NCI-H128 (cell line): ENCODE data around the gene PTPRM.

ENCODE experiments used
- DNase-seq: peaks from one replicate; lab custom pipeline; 2025; ENCODE audit not compliant: unreplicated experiment; lab: John Stamatoyannopoulos, UW

Gene PTPRM

GRCh38 chr18:7789856-7790552 lies 222.9 kb downstream of the PTPRM start:
- no peak for DNase-seq

- no peak for DNase-seq
Measured at GRCh38 chr18:7793100-7793499, 226.0 kb downstream of the PTPRM start.

DNA sequence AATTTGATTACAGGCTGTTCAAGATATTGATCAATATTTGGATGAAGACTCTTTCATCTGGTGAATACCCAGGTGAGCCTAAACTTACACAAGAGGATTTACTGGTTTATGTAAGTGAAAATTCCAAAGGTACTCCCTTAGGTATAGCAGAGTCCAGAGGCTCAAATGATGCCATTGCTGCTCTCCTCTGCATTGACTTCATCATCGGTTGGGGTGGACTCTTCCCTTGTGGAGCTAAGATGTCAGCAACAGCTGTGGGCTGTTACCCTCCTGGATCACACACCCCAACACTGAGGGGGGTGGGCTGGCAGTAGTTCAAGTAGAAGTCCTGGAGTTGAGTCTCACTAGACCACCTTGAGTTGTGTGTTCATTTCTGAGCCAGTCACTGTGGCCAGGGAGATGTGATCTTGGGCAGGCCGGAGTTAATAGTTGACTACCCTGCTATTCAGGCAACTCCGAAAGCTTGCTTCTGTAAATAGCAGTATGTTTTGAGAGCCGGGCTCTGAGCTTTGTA lies 236.9 kb downstream of the PTPRM start:
- no peak for DNase-seq

DNA sequence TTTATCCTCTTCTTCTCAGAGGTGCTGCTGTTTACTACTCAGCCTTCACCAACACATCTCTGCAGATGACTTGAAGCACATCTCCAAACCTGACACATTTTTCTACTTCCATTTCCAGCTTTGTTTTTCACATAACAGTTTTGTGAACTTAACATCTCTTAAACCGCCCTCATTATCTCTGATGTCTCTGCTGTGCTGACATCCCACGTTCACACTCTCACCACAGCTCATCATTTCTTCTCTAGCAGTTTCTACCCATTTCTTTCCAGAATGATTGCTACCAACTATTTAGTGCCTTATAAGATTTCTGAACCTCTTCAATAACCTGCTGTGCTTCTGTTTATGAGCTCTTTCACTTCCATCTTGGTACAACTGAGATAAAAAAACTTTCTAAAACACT lies 238.0 kb downstream of the PTPRM start:
- no peak for DNase-seq

GRCh38 chr18:7805880-7806279 lies 238.8 kb downstream of the PTPRM start:
- no peak for DNase-seq

DNA sequence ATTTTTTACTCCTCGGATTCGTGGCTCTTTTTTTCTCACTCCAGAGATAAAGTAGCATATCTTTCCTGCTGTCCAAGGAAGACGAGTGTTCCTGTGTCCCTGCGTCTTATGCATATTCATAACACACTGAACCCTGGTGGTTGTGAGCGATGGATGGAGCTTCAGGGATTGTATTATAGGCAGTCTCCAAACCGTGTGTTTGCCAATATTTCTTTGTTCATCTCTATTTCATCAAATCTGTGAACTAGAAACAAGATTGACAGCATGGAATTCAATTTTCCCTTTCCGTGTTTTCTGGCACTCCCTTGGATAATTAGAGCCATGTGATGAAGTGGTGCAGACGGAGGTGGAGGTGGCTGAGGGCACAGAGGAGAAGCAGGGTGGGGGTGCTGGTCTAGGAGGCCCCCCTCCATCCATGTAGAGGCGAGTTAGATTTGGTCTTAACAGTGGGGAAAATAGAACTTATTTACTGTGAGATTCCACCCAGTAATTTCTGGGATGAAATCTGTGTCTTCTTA lies 240.9 kb downstream of the PTPRM start:
- DNase-seq: no peak

DNA sequence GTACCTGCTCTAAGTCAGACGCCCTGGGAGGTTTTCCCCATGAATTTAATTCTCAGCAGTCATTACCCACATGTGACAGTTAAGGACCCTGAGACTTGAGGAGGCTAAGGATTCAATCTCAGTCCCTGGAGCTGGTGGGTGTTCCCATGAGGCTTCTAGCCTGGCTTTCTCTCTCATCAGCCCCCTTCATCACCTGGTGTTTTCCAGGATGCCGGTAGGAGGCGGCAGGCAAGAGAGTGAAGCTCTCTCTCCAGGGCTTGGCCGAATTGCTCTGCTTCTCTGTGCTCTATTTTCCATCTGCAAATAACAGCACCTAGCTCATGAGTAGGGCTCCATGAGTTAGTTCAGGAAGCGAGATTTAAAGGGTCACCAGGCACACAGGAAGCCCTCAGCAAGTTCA lies 241.9 kb downstream of the PTPRM start:
- no peak for DNase-seq

DNA sequence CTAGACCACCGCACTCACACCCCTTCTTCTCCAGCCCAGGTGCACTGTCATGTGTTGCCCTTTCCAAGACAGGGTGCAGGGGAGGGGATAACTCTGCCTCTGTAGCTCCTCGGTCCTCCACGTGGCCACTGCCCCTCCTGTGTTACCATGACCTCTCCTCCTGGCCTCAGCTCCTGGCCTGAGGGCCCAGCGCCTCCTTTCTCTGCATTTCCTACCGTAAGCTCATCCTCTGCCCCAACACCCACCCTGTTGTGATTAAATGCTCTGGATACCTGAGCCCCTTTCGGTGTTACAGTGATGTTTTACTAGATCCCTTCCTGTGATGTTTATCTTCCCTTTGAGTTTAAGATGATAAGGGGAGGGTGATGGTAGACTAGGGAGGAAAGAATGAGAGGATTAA lies 242.3 kb downstream of the PTPRM start:
- DNase-seq: no peak

DNA sequence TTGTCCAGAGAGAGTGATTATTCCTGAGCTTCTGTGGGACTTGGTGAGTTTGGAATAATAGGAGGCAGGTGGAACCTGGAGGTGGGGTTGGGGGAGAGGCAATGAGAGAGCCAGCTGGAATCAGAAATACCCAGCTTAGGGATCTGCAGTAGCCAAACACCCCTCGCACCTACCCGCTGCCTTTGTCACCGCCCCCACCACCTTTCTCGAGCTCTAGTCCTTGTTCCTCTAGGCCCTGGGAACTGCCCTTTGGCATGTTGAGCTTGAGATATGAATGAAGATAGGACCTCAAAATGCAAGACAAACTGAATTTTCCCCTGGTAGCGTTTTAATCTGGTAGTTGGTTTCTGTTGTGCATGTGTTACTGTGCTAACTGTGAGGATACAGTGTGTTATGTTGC lies 242.9 kb downstream of the PTPRM start:
- no peak for DNase-seq

GRCh38 chr18:7812431-7813063 lies 245.4 kb downstream of the PTPRM start:
- DNase-seq: no peak

DNA sequence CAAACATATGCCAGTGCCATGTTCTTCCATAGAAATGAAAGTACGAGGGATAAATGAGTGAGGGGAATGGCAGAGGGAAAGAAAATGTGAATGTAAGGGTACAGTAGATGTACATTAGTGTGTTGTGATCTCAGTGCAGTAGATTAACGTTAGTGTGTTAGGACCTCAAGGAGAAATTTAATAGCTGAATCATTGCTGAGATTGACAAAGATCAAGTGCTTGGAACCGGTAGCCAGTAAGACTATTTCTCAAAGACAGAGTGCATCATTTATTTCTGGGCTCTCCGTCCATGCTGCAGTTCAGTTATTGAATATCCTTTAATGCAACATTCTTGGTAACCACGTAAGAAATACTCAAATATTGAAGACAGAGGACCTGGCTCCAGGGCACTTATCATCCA lies 246.0 kb downstream of the PTPRM start:
- DNase-seq: no peak

GRCh38 chr18:7814754-7815315 lies 247.7 kb downstream of the PTPRM start:
- DNase-seq: no peak

DNA sequence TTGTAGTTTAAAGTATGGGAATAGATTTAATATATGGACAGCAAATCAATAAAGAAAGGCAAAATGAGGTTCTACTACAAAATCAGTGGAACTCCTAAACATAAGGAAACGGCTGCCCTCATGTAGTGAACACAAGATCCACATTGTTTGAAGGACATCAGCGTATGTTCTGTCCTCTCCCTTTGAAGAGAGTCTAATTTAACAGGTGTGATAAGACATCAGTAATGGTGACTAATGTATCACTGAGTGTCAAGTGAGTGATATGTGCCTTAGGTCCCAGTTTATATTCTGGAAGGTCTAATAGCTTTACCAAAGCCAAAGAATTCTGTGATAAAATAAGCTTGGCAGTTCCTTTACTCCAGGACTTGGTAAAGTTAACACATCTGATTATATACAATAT lies 248.7 kb downstream of the PTPRM start:
- DNase-seq: no peak

- no peak for DNase-seq
Measured at GRCh38 chr18:7817575-7818230, 250.6 kb downstream of the PTPRM start.

DNA sequence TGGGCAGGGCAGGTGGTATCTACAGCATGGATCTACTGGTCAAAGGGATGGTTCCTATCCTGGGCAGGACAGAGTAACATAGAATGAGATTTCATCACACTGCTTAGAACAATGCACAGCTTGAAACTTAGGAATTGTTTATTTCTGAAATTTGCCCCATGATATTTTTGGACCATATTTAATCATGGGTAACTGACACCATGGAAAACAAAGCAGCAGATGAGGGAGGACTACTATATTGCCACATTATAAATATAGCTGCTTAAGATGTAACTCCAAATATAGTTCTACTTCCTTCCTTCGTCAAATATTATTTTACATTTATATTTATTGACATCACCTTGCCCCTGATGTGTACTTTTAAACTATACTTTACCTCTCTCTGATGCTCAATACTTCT lies 254.7 kb downstream of the PTPRM start:
- no peak for DNase-seq

- DNase-seq: no peak
Measured at GRCh38 chr18:7822435-7823331, 255.6 kb downstream of the PTPRM start.

DNA sequence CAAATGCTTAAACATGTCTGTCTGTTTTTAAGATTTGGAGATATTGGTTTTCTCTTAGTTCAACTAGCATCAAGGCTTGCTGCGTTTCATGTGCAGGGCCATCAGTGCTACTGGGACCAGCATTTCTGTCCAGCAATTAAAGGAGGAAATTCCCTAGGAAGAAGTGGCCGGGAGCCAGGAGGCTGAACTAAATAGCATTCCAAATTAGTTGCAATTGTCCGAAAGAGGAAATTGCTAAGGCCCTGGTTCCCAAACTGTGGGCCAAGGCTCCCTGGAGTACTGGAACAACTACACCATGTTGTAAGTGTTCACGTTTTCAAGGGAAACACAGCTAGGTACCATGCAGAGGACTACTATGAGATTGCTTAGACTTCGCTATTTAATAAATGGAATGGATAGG lies 257.9 kb downstream of the PTPRM start:
- DNase-seq: no peak

GRCh38 chr18:7830468-7830867 lies 263.4 kb downstream of the PTPRM start:
- DNase-seq: no peak

- no peak for DNase-seq
Measured at GRCh38 chr18:7839548-7839947, 272.4 kb downstream of the PTPRM start.

DNA sequence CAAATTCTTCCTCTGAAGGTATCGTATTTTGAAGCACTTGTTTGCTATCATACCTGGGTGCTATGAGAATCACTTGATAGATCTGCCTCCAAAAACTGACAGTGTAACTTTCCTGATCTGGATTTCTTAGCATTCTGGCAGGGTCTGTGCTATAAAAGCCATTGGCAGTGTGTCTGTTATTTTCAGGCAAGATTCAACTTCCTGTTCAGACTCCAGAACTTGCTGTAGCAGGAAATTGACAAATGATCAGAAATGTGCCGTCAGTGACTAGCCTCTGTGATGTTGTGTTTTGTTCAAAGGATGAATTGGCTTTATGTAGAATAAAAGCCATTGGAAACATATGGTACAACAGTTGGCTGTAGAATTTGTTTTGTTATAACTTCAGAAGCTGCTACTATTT lies 273.3 kb downstream of the PTPRM start:
- no peak for DNase-seq

GRCh38 chr18:7844017-7844416 lies 276.9 kb downstream of the PTPRM start:
- no peak for DNase-seq
